ENCODE measurements around the gene NDUFAF2.

Gene NDUFAF2

DNA sequence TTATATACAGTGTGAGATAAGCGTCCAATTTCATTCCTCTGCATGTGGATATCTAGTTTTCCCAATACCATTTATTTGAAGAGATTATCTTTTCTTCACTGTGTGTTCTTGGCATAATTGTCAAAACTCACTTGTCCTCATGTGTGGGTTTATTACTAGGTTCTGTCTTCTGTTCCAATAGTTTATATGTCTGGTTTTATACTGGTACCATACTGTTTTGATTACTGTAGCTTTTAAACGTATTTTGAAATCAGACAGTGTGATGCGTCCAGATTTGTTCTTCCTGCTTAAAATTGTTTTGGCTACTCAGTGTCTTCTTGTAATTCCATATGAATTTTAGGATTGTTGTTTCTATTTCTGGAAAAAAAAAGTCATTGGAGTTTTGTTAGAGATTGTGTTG, 10.2 kb downstream of the NDUFAF2 start:
- H3K4me3 ChIP-seq (ENCODE audit: low read depth in 1 of 2, low read length in 2 of 2), result no peak overlapping the region
- no peaks in the 10 kb centered on the region for H3K9me3 ChIP-seq (ENCODE audit: insufficient read depth, low read length, severe bottlenecking)
- no peak overlapping the region for H3K27ac ChIP-seq (ENCODE audit: low read length)
- no peaks in the 10 kb centered on the region for H3K4me1 ChIP-seq (ENCODE audit: insufficient read depth, low read length)
- H3K27me3 ChIP-seq (ENCODE audit: insufficient read depth, low read length, poor library complexity), result no peaks in the 10 kb centered on the region
- H2AFZ ChIP-seq (ENCODE audit: low read depth, low read length), result no peak overlapping the region
- peaks cover 4% of the 10 kb centered on the region; the same call in 1 of the 2 replicates for H3K79me2 ChIP-seq (ENCODE audit: insufficient read depth, low read length)
- no peak for DNase-seq
- no peak overlapping the region for H3K9ac ChIP-seq (ENCODE audit: low read depth, low read length)
- H4K20me1 ChIP-seq (ENCODE audit: insufficient read depth, low read length), result no peaks in the 10 kb centered on the region; the same call in 1 of the 2 replicates
- TF ChIP-seq EZH2 (IDR thresholded peaks at IDR 0.05; ENCODE audit: borderline replicate concordance, low read depth, low read length, severe bottlenecking), result no peak
- TF ChIP-seq, protein P1, sequence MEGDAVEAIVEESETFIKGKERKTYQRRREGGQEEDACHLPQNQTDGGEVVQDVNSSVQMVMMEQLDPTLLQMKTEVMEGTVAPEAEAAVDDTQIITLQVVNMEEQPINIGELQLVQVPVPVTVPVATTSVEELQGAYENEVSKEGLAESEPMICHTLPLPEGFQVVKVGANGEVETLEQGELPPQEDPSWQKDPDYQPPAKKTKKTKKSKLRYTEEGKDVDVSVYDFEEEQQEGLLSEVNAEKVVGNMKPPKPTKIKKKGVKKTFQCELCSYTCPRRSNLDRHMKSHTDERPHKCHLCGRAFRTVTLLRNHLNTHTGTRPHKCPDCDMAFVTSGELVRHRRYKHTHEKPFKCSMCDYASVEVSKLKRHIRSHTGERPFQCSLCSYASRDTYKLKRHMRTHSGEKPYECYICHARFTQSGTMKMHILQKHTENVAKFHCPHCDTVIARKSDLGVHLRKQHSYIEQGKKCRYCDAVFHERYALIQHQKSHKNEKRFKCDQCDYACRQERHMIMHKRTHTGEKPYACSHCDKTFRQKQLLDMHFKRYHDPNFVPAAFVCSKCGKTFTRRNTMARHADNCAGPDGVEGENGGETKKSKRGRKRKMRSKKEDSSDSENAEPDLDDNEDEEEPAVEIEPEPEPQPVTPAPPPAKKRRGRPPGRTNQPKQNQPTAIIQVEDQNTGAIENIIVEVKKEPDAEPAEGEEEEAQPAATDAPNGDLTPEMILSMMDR (IDR thresholded peaks at IDR 0.05; ENCODE audit: borderline replicate concordance, extremely low read depth, low read length, poor library complexity, severe bottlenecking), result no peak
- H3K4me2 ChIP-seq (ENCODE audit: insufficient read depth, low read length), result no peak overlapping the region
- ATAC-seq (ENCODE audit: insufficient read depth, low read depth), result no peak
- H3K36me3 ChIP-seq (ENCODE audit: insufficient read depth, low read length), result no peaks in the 10 kb centered on the region

DNA sequence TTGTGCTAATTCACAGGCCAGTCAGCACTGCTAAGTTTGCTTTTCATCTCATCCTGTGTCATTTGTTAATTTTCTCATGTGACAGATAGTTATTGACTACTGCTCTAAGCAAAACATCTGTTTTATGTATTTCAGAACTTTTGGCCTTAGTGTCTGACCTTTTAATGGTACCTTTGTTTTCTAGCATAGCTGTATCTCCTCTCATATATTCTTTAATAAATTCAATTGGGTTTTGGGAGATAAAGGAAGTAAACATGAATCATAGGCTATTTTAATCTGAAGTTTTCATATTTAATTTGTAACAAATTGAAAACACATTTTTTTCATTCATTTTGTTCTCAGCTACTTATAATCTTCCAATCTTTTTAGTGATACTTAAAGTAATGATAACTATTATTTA, 13.1 kb downstream of the NDUFAF2 start:
- ATAC-seq (ENCODE audit: insufficient read depth, low read depth), result no peak
- H3K9me3 ChIP-seq (ENCODE audit: insufficient read depth, low read length, severe bottlenecking), result no peaks in the 10 kb centered on the region
- H3K9ac ChIP-seq (ENCODE audit: low read depth, low read length), result no peak overlapping the region
- H3K79me2 ChIP-seq (ENCODE audit: insufficient read depth, low read length), result peaks cover 2% of the 10 kb centered on the region; the same call in 1 of the 2 replicates
- no peak overlapping the region for H3K27ac ChIP-seq (ENCODE audit: low read length)
- H3K36me3 ChIP-seq (ENCODE audit: insufficient read depth, low read length), result no peaks in the 10 kb centered on the region
- no peak for TF ChIP-seq EZH2 (IDR thresholded peaks at IDR 0.05; ENCODE audit: borderline replicate concordance, low read depth, low read length, severe bottlenecking)
- TF ChIP-seq, protein P1 (IDR thresholded peaks at IDR 0.05; ENCODE audit: borderline replicate concordance, extremely low read depth, low read length, poor library complexity, severe bottlenecking), result no peak
- no peaks in the 10 kb centered on the region for H3K4me1 ChIP-seq (ENCODE audit: insufficient read depth, low read length)
- H3K27me3 ChIP-seq (ENCODE audit: insufficient read depth, low read length, poor library complexity), result no peaks in the 10 kb centered on the region
- H3K4me3 ChIP-seq (ENCODE audit: low read depth in 1 of 2, low read length in 2 of 2), result no peak overlapping the region
- no peak overlapping the region for H3K4me2 ChIP-seq (ENCODE audit: insufficient read depth, low read length)
- no peak for DNase-seq
- H2AFZ ChIP-seq (ENCODE audit: low read depth, low read length), result no peak overlapping the region
- no peaks in the 10 kb centered on the region; the same call in 1 of the 2 replicates for H4K20me1 ChIP-seq (ENCODE audit: insufficient read depth, low read length)

DNA sequence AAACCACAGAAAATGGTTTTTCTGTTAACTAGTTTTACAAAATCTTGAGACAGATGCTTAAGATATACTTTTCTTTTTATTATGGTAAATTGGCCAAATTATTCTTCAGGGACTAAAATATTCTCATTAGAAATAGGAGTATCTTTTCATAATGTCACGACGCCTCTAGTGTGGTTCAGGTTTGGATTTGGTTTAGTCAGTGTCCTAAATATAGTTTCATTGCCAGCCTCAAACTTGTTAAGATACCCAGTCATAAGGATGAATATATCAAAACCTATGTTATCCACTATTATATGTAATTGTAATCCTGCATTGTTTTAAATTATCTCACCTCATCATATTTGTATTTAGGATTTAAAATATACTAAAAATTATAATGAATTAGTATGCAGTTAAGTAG, 13.7 kb downstream of the NDUFAF2 start:
- H3K36me3 ChIP-seq (ENCODE audit: insufficient read depth, low read length), result no peaks in the 10 kb centered on the region
- ATAC-seq (ENCODE audit: insufficient read depth, low read depth) (no peak), DNase-seq (no peak)
- H3K27me3 ChIP-seq (ENCODE audit: insufficient read depth, low read length, poor library complexity), result no peaks in the 10 kb centered on the region
- H3K4me3 ChIP-seq (ENCODE audit: low read depth in 1 of 2, low read length in 2 of 2), result no peak overlapping the region
- H4K20me1 ChIP-seq (ENCODE audit: insufficient read depth, low read length), result no peaks in the 10 kb centered on the region; the same call in 1 of the 2 replicates
- H3K9ac ChIP-seq (ENCODE audit: low read depth, low read length), result no peak overlapping the region
- H3K27ac ChIP-seq (ENCODE audit: low read length), result no peak overlapping the region
- H3K79me2 ChIP-seq (ENCODE audit: insufficient read depth, low read length), result peaks cover 2% of the 10 kb centered on the region; the same call in 1 of the 2 replicates
- no peaks in the 10 kb centered on the region for H3K4me1 ChIP-seq (ENCODE audit: insufficient read depth, low read length)
- no peak overlapping the region for H2AFZ ChIP-seq (ENCODE audit: low read depth, low read length)
- H3K9me3 ChIP-seq (ENCODE audit: insufficient read depth, low read length, severe bottlenecking), result no peaks in the 10 kb centered on the region
- no peak overlapping the region for H3K4me2 ChIP-seq (ENCODE audit: insufficient read depth, low read length)
- TF ChIP-seq, protein P1 (IDR thresholded peaks at IDR 0.05; ENCODE audit: borderline replicate concordance, extremely low read depth, low read length, poor library complexity, severe bottlenecking), result no peak
- TF ChIP-seq EZH2 (IDR thresholded peaks at IDR 0.05; ENCODE audit: borderline replicate concordance, low read depth, low read length, severe bottlenecking), result no peak

DNA sequence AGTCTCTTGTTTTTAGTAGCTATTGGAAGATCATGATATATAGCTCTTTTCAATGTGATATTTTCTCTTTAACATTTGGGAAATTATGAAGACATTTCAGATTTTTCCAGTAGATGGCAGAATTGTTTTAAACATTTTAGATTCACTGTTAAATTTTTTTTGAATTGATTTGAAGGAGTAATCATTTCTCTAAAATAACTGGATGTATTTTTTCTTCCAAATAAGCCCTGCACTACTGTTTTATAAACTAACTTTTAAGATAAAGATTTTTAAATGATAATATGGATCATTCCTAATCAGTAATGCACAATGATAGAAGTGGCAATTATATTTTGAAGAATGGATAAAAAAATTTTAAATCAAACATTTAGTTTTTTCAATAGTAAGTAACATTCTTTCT, 14.2 kb downstream of the NDUFAF2 start:
- H2AFZ ChIP-seq (ENCODE audit: low read depth, low read length), result no peak overlapping the region
- no peaks in the 10 kb centered on the region for H3K9me3 ChIP-seq (ENCODE audit: insufficient read depth, low read length, severe bottlenecking)
- no peak overlapping the region for H3K4me2 ChIP-seq (ENCODE audit: insufficient read depth, low read length)
- ATAC-seq (ENCODE audit: insufficient read depth, low read depth) (no peak), DNase-seq (no peak)
- no peaks in the 10 kb centered on the region for H3K27me3 ChIP-seq (ENCODE audit: insufficient read depth, low read length, poor library complexity)
- H3K4me3 ChIP-seq (ENCODE audit: low read depth in 1 of 2, low read length in 2 of 2), result no peak overlapping the region
- H3K4me1 ChIP-seq (ENCODE audit: insufficient read depth, low read length), result no peaks in the 10 kb centered on the region
- no peak overlapping the region for H3K9ac ChIP-seq (ENCODE audit: low read depth, low read length)
- H3K27ac ChIP-seq (ENCODE audit: low read length), result no peak overlapping the region
- no peaks in the 10 kb centered on the region; the same call in 1 of the 2 replicates for H3K79me2 ChIP-seq (ENCODE audit: insufficient read depth, low read length)
- H4K20me1 ChIP-seq (ENCODE audit: insufficient read depth, low read length), result no peaks in the 10 kb centered on the region; the same call in 1 of the 2 replicates
- H3K36me3 ChIP-seq (ENCODE audit: insufficient read depth, low read length), result no peaks in the 10 kb centered on the region
- TF ChIP-seq EZH2 (IDR thresholded peaks at IDR 0.05; ENCODE audit: borderline replicate concordance, low read depth, low read length, severe bottlenecking), result no peak
- TF ChIP-seq, protein P1 (IDR thresholded peaks at IDR 0.05; ENCODE audit: borderline replicate concordance, extremely low read depth, low read length, poor library complexity, severe bottlenecking), result peak; percentile 54
